K562 (cell line): Measurements from ENCODE around the gene SGPP1. TPM values are rescaled to one million over a fixed set of nuclear protein-coding genes. Genes with fewer than 3 reads are reported as not detected.

ENCODE experiments used
- ATAC-seq: fragments of 200-7000 bp; cut with Tn5 transposase; 3 replicates; pipeline ENCODE4 v1.9.1; 2020; ENCODE audit warnings: moderate library complexity
- BruUV-seq: library from RNA; stranded (reverse); fragments of 400-500 nt; replicated peaks from 2 replicates; lab custom pipeline; 2021; lab: Mats Ljungman, UMichigan
- CTCF ChIA-PET: fragments of 300-600 bp; formaldehyde crosslinking; extraction: SDS; loops from one replicate; lab custom pipeline; 2021; ENCODE audit warnings: low intra/inter-chr PET ratio; lab: Yijun Ruan, JAX
- POLR2A ChIA-PET: fragments of 300-600, 350-650 bp; sonication (Branson Sonifier 250); formaldehyde crosslinking; extraction: SDS; loops from one replicate; lab custom pipeline; 2021; ENCODE audit warnings: antibody characterized with exemption, inconsistent platforms; lab: Yijun Ruan, JAX
- DNase-seq, 4 experiments: peaks; one replicate each; pipeline versions ENCODE4 v3.0.0 to v3.0.0-alpha.2; 2011 to 2018; ENCODE audit warnings: low spot score in 3 of 4, mixed read lengths in 3 of 4; ENCODE audit errors: extremely low read depth in 1 of 4
- FAIRE-seq: peaks from 2 replicates; lab custom pipeline; 2011; peaks lifted over from hg19 to GRCh38; lab: Jason Lieb, UNC
- H2AFZ ChIP-seq: 2 replicates; pipeline ENCODE4 v1.6.0; 2011; ENCODE audit warnings: low read depth, low read length, control low read depth, inconsistent platforms
- H3K27ac ChIP-seq: fragments of 200-600 bp; 3 replicates; pipeline ENCODE4 v1.8.0; 2011; ENCODE audit warnings: low read depth, mild to moderate bottlenecking, control low read depth, inconsistent platforms, low read length, moderate library complexity, mixed read lengths; ENCODE audit errors: extremely low read depth
- H3K27me3 ChIP-seq, 2 experiments: fragments of 300-600 bp in 1 of 2; 2 replicates in 1 of 2; 3 replicates in 1 of 2; pipeline versions ENCODE4 v1.6.0 to v1.8.0; 2011; ENCODE audit warnings: inconsistent platforms in 2 of 2, low read length in 2 of 2, mild to moderate bottlenecking in 1 of 2, mixed read lengths in 1 of 2, moderate library complexity in 1 of 2; ENCODE audit not compliant: control insufficient read depth in 2 of 2, insufficient read depth in 2 of 2
- H3K36me3 ChIP-seq: fragments of 300-600 bp; 3 replicates; pipeline ENCODE4 v1.8.0; 2011; ENCODE audit warnings: mild to moderate bottlenecking, low read length, inconsistent platforms; ENCODE audit not compliant: control insufficient read depth, insufficient read depth
- H3K4me1 ChIP-seq, 2 experiments: fragments of 200-600 bp in 1 of 2; replicated peaks in 1 of 2; 2 replicates in 1 of 2; 3 replicates in 1 of 2; pipeline versions ENCODE4 v1.5.1 to v1.8.0; 2011; ENCODE audit warnings: inconsistent platforms in 2 of 2, low read length in 2 of 2, mild to moderate bottlenecking in 1 of 2, mixed read lengths in 1 of 2, moderate library complexity in 1 of 2; ENCODE audit not compliant: control insufficient read depth in 2 of 2, insufficient read depth in 2 of 2
- H3K4me2 ChIP-seq: 2 replicates; pipeline ENCODE4 v1.6.1; 2011; ENCODE audit warnings: low read length, control low read depth, inconsistent platforms, mixed read lengths; ENCODE audit not compliant: insufficient read depth
- H3K4me3 ChIP-seq: fragments of 200-600 bp; sonication (generic), shearing (Covaris generic); 2 replicates; pipeline ENCODE4 v1.5.1; 2016; ENCODE audit warnings: control low read depth, inconsistent platforms
- H3K79me2 ChIP-seq: fragments of 200-600 bp; 3 replicates; pipeline ENCODE4 v1.8.0; 2011; ENCODE audit warnings: low read length, inconsistent platforms; ENCODE audit not compliant: control insufficient read depth, insufficient read depth
- H3K9ac ChIP-seq, 2 experiments: 2 replicates each; pipeline versions ENCODE4 v1.6.0 to v1.6.1; 2011; ENCODE audit warnings: low read depth in 2 of 2, low read length in 2 of 2, control low read depth in 1 of 2, inconsistent platforms in 1 of 2, mild to moderate bottlenecking in 1 of 2, mixed read lengths in 1 of 2; ENCODE audit not compliant: insufficient read depth in 1 of 2
- H3K9me1 ChIP-seq: one replicate; pipeline ENCODE4 v1.6.0; 2011; ENCODE audit warnings: inconsistent platforms, mild to moderate bottlenecking, low read length, moderate library complexity; ENCODE audit not compliant: control insufficient read depth, insufficient read depth
- H3K9me3 ChIP-seq: replicated peaks from 2 replicates; pipeline ENCODE4 v1.5.1; 2011; ENCODE audit warnings: low read depth, low read length, inconsistent platforms; ENCODE audit not compliant: control insufficient read depth, insufficient read depth
- H4K20me1 ChIP-seq: replicated peaks from 2 replicates; pipeline ENCODE4 v1.6.1; 2011; ENCODE audit warnings: low read length, inconsistent platforms, mixed read lengths; ENCODE audit not compliant: control insufficient read depth, insufficient read depth
- CBX2 ChIP-seq: fragments of 200-600 bp; sonication (generic); IDR thresholded peaks from one replicate; pipeline ENCODE4 v1.6.1; 2012; ENCODE audit warnings: mild to moderate bottlenecking, low read length, inconsistent platforms; ENCODE audit not compliant: insufficient read depth, poor library complexity, severe bottlenecking
- CEBPB ChIP-seq: fragments of 450-650 bp; IDR thresholded peaks from 2 replicates; pipeline ENCODE4 v1.6.1; 2016; ENCODE audit warnings: missing genetic modification characterization, missing compliant biosample characterization
- FOXJ2 ChIP-seq: fragments of 200-800 bp; sonication (Bioruptor generic); IDR thresholded peaks from 2 replicates; pipeline ENCODE4 v1.6.1; 2016; ENCODE audit warnings: missing genetic modification characterization, missing compliant biosample characterization
- GATAD2A ChIP-seq: fragments of 450-650 bp; IDR thresholded peaks from 2 replicates; pipeline ENCODE4 v1.6.1; 2017
- KAT7 ChIP-seq: sonication (generic); formaldehyde crosslinking; IDR thresholded peaks from 2 replicates; pipeline ENCODE4 v1.8.0; 2022; ENCODE audit warnings: missing genetic modification reagents, mild to moderate bottlenecking, borderline replicate concordance
- MBD2 ChIP-seq: sonication (generic); IDR thresholded peaks from 2 replicates; pipeline ENCODE4 v1.6.1; 2016; ENCODE audit warnings: low read depth, borderline replicate concordance
- POLR2G ChIP-seq: fragments of 200-400 bp; formaldehyde crosslinking; IDR thresholded peaks from 2 replicates; pipeline ENCODE4 v1.6.1; 2017; ENCODE audit warnings: low read depth, mild to moderate bottlenecking, antibody characterized with exemption, low read length, moderate library complexity
- RBM14 ChIP-seq: fragments of 200-400 bp; formaldehyde crosslinking; IDR thresholded peaks from 2 replicates; pipeline ENCODE4 v1.6.1; 2018; ENCODE audit warnings: low read depth, mild to moderate bottlenecking, low read length, moderate library complexity, borderline replicate concordance; ENCODE audit not compliant: insufficient read depth
- TAF1 ChIP-seq: IDR thresholded peaks from 2 replicates; pipeline ENCODE4 v1.6.1; 2011; ENCODE audit warnings: mild to moderate bottlenecking, low read length, moderate library complexity; ENCODE audit not compliant: insufficient read depth, control insufficient read depth, severe bottlenecking; ENCODE audit errors: extremely low read depth
- TARDBP ChIP-seq: fragments of 450-650 bp; IDR thresholded peaks from 2 replicates; pipeline ENCODE4 v1.6.1; 2016
- ZFP36 ChIP-seq: fragments of 150-350 bp; IDR thresholded peaks from 2 replicates; pipeline ENCODE4 v1.6.1; 2018; ENCODE audit warnings: low read length, low read depth; ENCODE audit not compliant: partially characterized antibody
- ZNF274 ChIP-seq: IDR thresholded peaks from 2 replicates; pipeline ENCODE4 v1.6.1; 2011; ENCODE audit warnings: low read depth, mild to moderate bottlenecking, low read length, moderate library complexity, borderline replicate concordance
- WGBS: fragments of 100-300 bp; shearing (Covaris generic); methylation state at CpG from one replicate; pipeline ENCODE4 v1.1.6; 2016; ENCODE audit warnings: low coverage, mixed read lengths; ENCODE audit not compliant: insufficient coverage; ENCODE audit errors: missing lambda C conversion rate; 5-methylcytosine and 5-hydroxymethylcytosine counted together
- in situ Hi-C: fragments of 300-500 bp; cut with MboI; formaldehyde crosslinking; loops from 4 replicates; pipeline ENCODE4 v1.15.0; 2018; ENCODE audit warnings: inconsistent platforms, mixed read lengths
- intact Hi-C: fragments of 100-400 bp; cut with micrococcal nuclease; formaldehyde crosslinking; loops from 2 replicates; pipeline ENCODE4 v1.14.2; 2022
- polyA plus RNA-seq, 8 experiments: library from polyadenylated mRNA; depleted of rRNA in 4 of 8; stranded (reverse) in 5 of 8; unstranded in 3 of 8; fragments of >200 nt; fragmentation: Nextera tagmentation in 2 of 8; fragmentation: Illumina TruSeq in 1 of 8; extraction: Ambion mirVana in 2 of 8; extraction: Trizol in 1 of 8; gene quantifications; 2 replicates each; pipeline versions ENCODE4 v1.2.1 to v1.2.3, GENCODE V29; 2011 to 2014; ENCODE audit warnings: inconsistent platforms in 1 of 8, missing spikeins in 1 of 8
- total RNA-seq, 7 experiments: library from RNA; depleted of rRNA in 6 of 7; stranded (reverse); fragments of >200 nt in 6 of 7; fragmentation: Illumina TruSeq in 2 of 7; extraction: Trizol in 2 of 7; gene quantifications; 2 replicates each; pipeline versions ENCODE4 v1.2.1 to v1.2.3, GENCODE V29; 2011 to 2021; ENCODE audit warnings: low replicate concordance in 1 of 7
- TF ChIP-seq, protein P1 (sequence below): sonication (generic); formaldehyde crosslinking; IDR thresholded peaks from 2 replicates; pipeline ENCODE4 v1.8.0; 2023; ENCODE audit warnings: missing genetic modification reagents, mild to moderate bottlenecking, borderline replicate concordance
- TF ChIP-seq, protein P2 (sequence below): fragments of 250-450 bp; sonication (Bioruptor Pico); IDR thresholded peaks from 2 replicates; pipeline ENCODE4 v1.4.0; 2020; ENCODE audit warnings: mild to moderate bottlenecking, moderate library complexity, borderline replicate concordance

SGPP1 gene
- total and polyA plus RNA-seq, 9 of the 15 experiments (the other 6 are each of a cell fraction or from before 2014, with no cell fraction given), result 2.2 to 7.3 (median 5.6) TPM

GRCh38 chr14:63715360-63715759, 12.5 kb downstream of the SGPP1 start:
- DNase-seq (no peak), FAIRE-seq (no peak), ATAC-seq (no peak)
- no peak overlapping the region for H3K27ac ChIP-seq
- H3K4me2 ChIP-seq, result no peak overlapping the region
- no peak overlapping the region for H3K4me3 ChIP-seq
- POLR2A ChIA-PET, result no interaction called here
- intact Hi-C loops (no loop called here), in situ Hi-C loops (no loop called here)
- no TSS peak for BruUV-seq
- H3K36me3 ChIP-seq, result no peaks in the 10 kb centered on the region
- CTCF ChIA-PET, result no interaction called here
- peaks cover 2% of the 10 kb centered on the region; the same call in 1 of the 3 replicates for H3K79me2 ChIP-seq
- no peaks in the 10 kb centered on the region for H3K9me1 ChIP-seq
- no peaks in the 10 kb centered on the region for H3K27me3 ChIP-seq
- H3K9ac ChIP-seq, result no peak overlapping the region
- 79% methylated on average over 2 of the region's 2 CpGs for WGBS
- no peaks in the 10 kb centered on the region; the same call in 1 of the 2 replicates for H3K9me3 ChIP-seq
- H4K20me1 ChIP-seq, result no peaks in the 10 kb centered on the region
- H2AFZ ChIP-seq, result no peak overlapping the region
- peaks cover 0 to 11% of the 10 kb centered on the region in 2 experiments; a peak in 3 of 5 replicates for H3K4me1 ChIP-seq
- TF ChIP-seq, protein P1, sequence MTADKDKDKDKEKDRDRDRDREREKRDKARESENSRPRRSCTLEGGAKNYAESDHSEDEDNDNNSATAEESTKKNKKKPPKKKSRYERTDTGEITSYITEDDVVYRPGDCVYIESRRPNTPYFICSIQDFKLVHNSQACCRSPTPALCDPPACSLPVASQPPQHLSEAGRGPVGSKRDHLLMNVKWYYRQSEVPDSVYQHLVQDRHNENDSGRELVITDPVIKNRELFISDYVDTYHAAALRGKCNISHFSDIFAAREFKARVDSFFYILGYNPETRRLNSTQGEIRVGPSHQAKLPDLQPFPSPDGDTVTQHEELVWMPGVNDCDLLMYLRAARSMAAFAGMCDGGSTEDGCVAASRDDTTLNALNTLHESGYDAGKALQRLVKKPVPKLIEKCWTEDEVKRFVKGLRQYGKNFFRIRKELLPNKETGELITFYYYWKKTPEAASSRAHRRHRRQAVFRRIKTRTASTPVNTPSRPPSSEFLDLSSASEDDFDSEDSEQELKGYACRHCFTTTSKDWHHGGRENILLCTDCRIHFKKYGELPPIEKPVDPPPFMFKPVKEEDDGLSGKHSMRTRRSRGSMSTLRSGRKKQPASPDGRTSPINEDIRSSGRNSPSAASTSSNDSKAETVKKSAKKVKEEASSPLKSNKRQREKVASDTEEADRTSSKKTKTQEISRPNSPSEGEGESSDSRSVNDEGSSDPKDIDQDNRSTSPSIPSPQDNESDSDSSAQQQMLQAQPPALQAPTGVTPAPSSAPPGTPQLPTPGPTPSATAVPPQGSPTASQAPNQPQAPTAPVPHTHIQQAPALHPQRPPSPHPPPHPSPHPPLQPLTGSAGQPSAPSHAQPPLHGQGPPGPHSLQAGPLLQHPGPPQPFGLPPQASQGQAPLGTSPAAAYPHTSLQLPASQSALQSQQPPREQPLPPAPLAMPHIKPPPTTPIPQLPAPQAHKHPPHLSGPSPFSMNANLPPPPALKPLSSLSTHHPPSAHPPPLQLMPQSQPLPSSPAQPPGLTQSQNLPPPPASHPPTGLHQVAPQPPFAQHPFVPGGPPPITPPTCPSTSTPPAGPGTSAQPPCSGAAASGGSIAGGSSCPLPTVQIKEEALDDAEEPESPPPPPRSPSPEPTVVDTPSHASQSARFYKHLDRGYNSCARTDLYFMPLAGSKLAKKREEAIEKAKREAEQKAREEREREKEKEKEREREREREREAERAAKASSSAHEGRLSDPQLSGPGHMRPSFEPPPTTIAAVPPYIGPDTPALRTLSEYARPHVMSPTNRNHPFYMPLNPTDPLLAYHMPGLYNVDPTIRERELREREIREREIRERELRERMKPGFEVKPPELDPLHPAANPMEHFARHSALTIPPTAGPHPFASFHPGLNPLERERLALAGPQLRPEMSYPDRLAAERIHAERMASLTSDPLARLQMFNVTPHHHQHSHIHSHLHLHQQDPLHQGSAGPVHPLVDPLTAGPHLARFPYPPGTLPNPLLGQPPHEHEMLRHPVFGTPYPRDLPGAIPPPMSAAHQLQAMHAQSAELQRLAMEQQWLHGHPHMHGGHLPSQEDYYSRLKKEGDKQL (CRISPR knock-in tag), result no peak
- TF ChIP-seq GATAD2A, result no peak
- TF ChIP-seq POLR2G, result no peak
- TF ChIP-seq, protein P2, sequence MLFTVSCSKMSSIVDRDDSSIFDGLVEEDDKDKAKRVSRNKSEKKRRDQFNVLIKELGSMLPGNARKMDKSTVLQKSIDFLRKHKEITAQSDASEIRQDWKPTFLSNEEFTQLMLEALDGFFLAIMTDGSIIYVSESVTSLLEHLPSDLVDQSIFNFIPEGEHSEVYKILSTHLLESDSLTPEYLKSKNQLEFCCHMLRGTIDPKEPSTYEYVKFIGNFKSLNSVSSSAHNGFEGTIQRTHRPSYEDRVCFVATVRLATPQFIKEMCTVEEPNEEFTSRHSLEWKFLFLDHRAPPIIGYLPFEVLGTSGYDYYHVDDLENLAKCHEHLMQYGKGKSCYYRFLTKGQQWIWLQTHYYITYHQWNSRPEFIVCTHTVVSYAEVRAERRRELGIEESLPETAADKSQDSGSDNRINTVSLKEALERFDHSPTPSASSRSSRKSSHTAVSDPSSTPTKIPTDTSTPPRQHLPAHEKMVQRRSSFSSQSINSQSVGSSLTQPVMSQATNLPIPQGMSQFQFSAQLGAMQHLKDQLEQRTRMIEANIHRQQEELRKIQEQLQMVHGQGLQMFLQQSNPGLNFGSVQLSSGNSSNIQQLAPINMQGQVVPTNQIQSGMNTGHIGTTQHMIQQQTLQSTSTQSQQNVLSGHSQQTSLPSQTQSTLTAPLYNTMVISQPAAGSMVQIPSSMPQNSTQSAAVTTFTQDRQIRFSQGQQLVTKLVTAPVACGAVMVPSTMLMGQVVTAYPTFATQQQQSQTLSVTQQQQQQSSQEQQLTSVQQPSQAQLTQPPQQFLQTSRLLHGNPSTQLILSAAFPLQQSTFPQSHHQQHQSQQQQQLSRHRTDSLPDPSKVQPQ (CRISPR knock-in tag), result no peak
- TF ChIP-seq RBM14, result no peak
- TF ChIP-seq FOXJ2 (tag), result no peak
- TF ChIP-seq CBX2, result no peak
- TF ChIP-seq TARDBP, result no peak
- TF ChIP-seq MBD2, result no peak
- TF ChIP-seq CEBPB (tag), result no peak
- no peak for TF ChIP-seq KAT7
- no peak for TF ChIP-seq ZFP36
- TF ChIP-seq TAF1, result no peak
- TF ChIP-seq ZNF274, result no peak
